ENCODE data around the gene CD180.

Gene CD180

GRCh38 chr5:67209141-67209771 is 12.7 kb upstream of the CD180 start:
- peak; percentile 53 for DNase-seq

- DNase-seq, result no peak
Observed at GRCh38 chr5:67208403-67208802, 11.8 kb upstream of the CD180 start.

- peak; percentile 69 for DNase-seq
Observed at GRCh38 chr5:67206929-67207328, 10.3 kb upstream of the CD180 start.

- no peak for DNase-seq
Observed at GRCh38 chr5:67206461-67206860, 9.9 kb upstream of the CD180 start.

GRCh38 chr5:67205981-67206380 is 9.4 kb upstream of the CD180 start:
- DNase-seq, result no peak

- no peak for DNase-seq
Observed at GRCh38 chr5:67204821-67205220, 8.2 kb upstream of the CD180 start.

GRCh38 chr5:67203701-67204074 is 7.1 kb upstream of the CD180 start:
- DNase-seq, result no peak

GRCh38 chr5:67202828-67203227 is 6.2 kb upstream of the CD180 start:
- DNase-seq, result no peak

GRCh38 chr5:67201897-67202549 is 5.4 kb upstream of the CD180 start:
- no peak for DNase-seq

- DNase-seq, result no peak
Observed at GRCh38 chr5:67200809-67201562, 4.4 kb upstream of the CD180 start.

GRCh38 chr5:67199859-67200258 is 3.3 kb upstream of the CD180 start:
- DNase-seq, result no peak

- DNase-seq, result no peak
Observed at GRCh38 chr5:67198917-67199316, 2.3 kb upstream of the CD180 start.

- no peak for DNase-seq
Observed at GRCh38 chr5:67197536-67197935, 937 bp upstream of the CD180 start.

GRCh38 chr5:67195406-67196275 is 958 bp downstream of the CD180 start:
- DNase-seq, result no peak

GRCh38 chr5:67194166-67194565 is 2.4 kb downstream of the CD180 start:
- DNase-seq, result no peak

- DNase-seq, result no peak
Observed at GRCh38 chr5:67193439-67193807, 3.2 kb downstream of the CD180 start.

- DNase-seq, result no peak
Observed at GRCh38 chr5:67192719-67193438, 3.7 kb downstream of the CD180 start.

- DNase-seq, result no peak
Observed at GRCh38 chr5:67190861-67191260, 5.7 kb downstream of the CD180 start.

- DNase-seq, result no peak
Observed at GRCh38 chr5:67190410-67190809, 6.2 kb downstream of the CD180 start.

GRCh38 chr5:67189931-67190330 is 6.7 kb downstream of the CD180 start:
- DNase-seq, result no peak

GRCh38 chr5:67189079-67189354 is 7.6 kb downstream of the CD180 start:
- no peak for DNase-seq

- no peak for DNase-seq
Observed at GRCh38 chr5:67188274-67189078, 8.1 kb downstream of the CD180 start.
